Epidermal melanocyte (primary cell): ENCODE measurements around the gene VTI1A.

Experiments used
- DNase-seq: peaks from one replicate; pipeline ENCODE4 v3.0.0; 2011; ENCODE audit warnings: low spot score; ENCODE audit not compliant: insufficient read length

VTI1A gene

GRCh38 chr10:112801748-112802147 is 354.7 kb downstream of the VTI1A start:
- DNase-seq, result no peak

GRCh38 chr10:112802411-112803022 is 355.5 kb downstream of the VTI1A start:
- DNase-seq, result no peak

GRCh38 chr10:112803961-112804401 is 357.0 kb downstream of the VTI1A start:
- no peak for DNase-seq

GRCh38 chr10:112805254-112805590 is 358.2 kb downstream of the VTI1A start:
- DNase-seq, result no peak

GRCh38 chr10:112805701-112806100 is 358.7 kb downstream of the VTI1A start:
- no peak for DNase-seq

- no peak for DNase-seq
These were observed 360.0 kb downstream of the VTI1A start for GRCh38 chr10:112807013-112807412.

GRCh38 chr10:112809736-112810135 is 362.7 kb downstream of the VTI1A start:
- DNase-seq, result no peak

- DNase-seq, result no peak
These were observed 363.7 kb downstream of the VTI1A start for GRCh38 chr10:112810711-112811151.

GRCh38 chr10:112811741-112812551 is 364.9 kb downstream of the VTI1A start:
- peak; percentile 94 for DNase-seq

- no peak for DNase-seq
These were observed 365.6 kb downstream of the VTI1A start for GRCh38 chr10:112812586-112812985.

GRCh38 chr10:112813866-112814591 is 367.0 kb downstream of the VTI1A start:
- DNase-seq, result no peak

- DNase-seq, result no peak
These were observed 368.4 kb downstream of the VTI1A start for GRCh38 chr10:112815269-112816032.

- DNase-seq, result no peak
These were observed 369.0 kb downstream of the VTI1A start for GRCh38 chr10:112816033-112816430.

- no peak for DNase-seq
These were observed 369.9 kb downstream of the VTI1A start for GRCh38 chr10:112816891-112817290.

- no peak for DNase-seq
These were observed 371.2 kb downstream of the VTI1A start for GRCh38 chr10:112817981-112818777.

GRCh38 chr10:112819231-112819630 is 372.2 kb downstream of the VTI1A start:
- no peak for DNase-seq

- no peak for DNase-seq
These were observed 373.3 kb downstream of the VTI1A start for GRCh38 chr10:112820320-112820719.

- no peak for DNase-seq
These were observed 374.0 kb downstream of the VTI1A start for GRCh38 chr10:112821038-112821437.

- no peak for DNase-seq
These were observed 374.6 kb downstream of the VTI1A start for GRCh38 chr10:112821663-112822062.

GRCh38 chr10:112823007-112823406 is 376.0 kb downstream of the VTI1A start:
- DNase-seq, result no peak

- DNase-seq, result no peak
These were observed 376.6 kb downstream of the VTI1A start for GRCh38 chr10:112823604-112824003.
